Adrenal gland (tissue), 12 donors: ENCODE results near the gene TRIM46. TPM values are rescaled to one million over a fixed set of nuclear protein-coding genes. Genes with fewer than 3 reads are reported as not detected.

Experiments
- DNase-seq, 7 donors: peaks; one replicate each; pipeline ENCODE4 v3.0.0-alpha.2; 2019 to 2020
- H3K27ac ChIP-seq, 5 donors: fragments of 200-600 bp; sonication (generic) in 4 of 5; 1 replicate in 3 of 5; 2 replicates in 2 of 5; pipeline versions ENCODE4 v1.5.1 to v1.8.0; 2016 to 2020; ENCODE audit warnings: mild to moderate bottlenecking in 1 of 5
- H3K27me3 ChIP-seq: fragments of 200-600 bp; 2 replicates; pipeline ENCODE4 v1.8.0; 2021
- H3K36me3 ChIP-seq, 2 donors: fragments of 200-600 bp; replicated peaks in 1 of 2; 1 replicate in 1 of 2; 2 replicates in 1 of 2; pipeline versions ENCODE4 v1.5.1 to v1.8.0; 2018 to 2022
- H3K4me1 ChIP-seq, 2 donors: fragments of 200-600 bp; replicated peaks in 1 of 2; 1 replicate in 1 of 2; 2 replicates in 1 of 2; pipeline versions ENCODE4 v1.5.1 to v1.8.0; 2018 to 2021
- H3K4me3 ChIP-seq, 4 donors: fragments of 200-600 bp; sonication (generic) in 3 of 4; one replicate each; pipeline ENCODE4 v1.5.1; 2016 to 2018
- H3K9me3 ChIP-seq, 3 donors: fragments of 200-600 bp; sonication (generic) in 1 of 3; replicated peaks in 1 of 3; 1 replicate in 2 of 3; 2 replicates in 1 of 3; pipeline versions ENCODE4 v1.5.1 to v1.8.0; 2016 to 2021
- POLR2A ChIP-seq, 2 donors: fragments of 450-650 bp; IDR thresholded peaks; one replicate each; pipeline ENCODE4 v1.6.1; 2017; ENCODE audit warnings: antibody characterized with exemption in 2 of 2, mild to moderate bottlenecking in 2 of 2, moderate library complexity in 1 of 2
- WGBS, 4 donors: extraction: QIAGEN DNeasy Blood & Tissue Kit in 2 of 4; methylation state at CpG; one replicate each; pipeline versions ENCODE4 v1.1.5 to v1.1.7; 2013 to 2017; 5-methylcytosine and 5-hydroxymethylcytosine counted together
- intact Hi-C, 2 donors: fragments of 100-400 bp; cut with DNase I; formaldehyde crosslinking; loops; one replicate each; pipeline versions ENCODE4 v1.14.1 to v1.15.0; 2022 to 2023
- polyA plus RNA-seq, 3 donors: library from polyadenylated mRNA; stranded (reverse); fragments of 200-250 nt in 2 of 3; fragments of 350-450 nt in 1 of 3; fragmentation: Illumina TruSeq in 1 of 3; extraction: RNeasy Lipid Tissue Mini Kit (QIAGEN cat#74804) in 1 of 3; gene quantifications; one replicate each; pipeline ENCODE4 v1.2.3, GENCODE V29; 2013 to 2014
- total RNA-seq, 9 donors: library from RNA; depleted of rRNA in 4 of 9; stranded (reverse); fragments of >200 nt in 4 of 9; fragments of 120-200 nt in 1 of 9; fragmentation: NEBNext Ultra II Directional in 1 of 9; extraction: Animal tissue kit (Norgen Biotek cat#: 25700) in 1 of 9; gene quantifications; one replicate each; pipeline versions ENCODE4 v1.1.0 to v1.2.4, GENCODE V29; 2013 to 2023
- TF ChIP-seq, protein P1 (sequence below), 6 experiments: fragments of 450-650 bp in 4 of 6; fragments of 200-600 bp in 2 of 6; sonication (generic) in 1 of 6; IDR thresholded peaks; 1 replicate in 5 of 6; 2 replicates in 1 of 6; pipeline versions ENCODE4 v1.5.1 to v1.8.0; 2016 to 2021; ENCODE audit warnings: antibody characterized with exemption in 6 of 6, mild to moderate bottlenecking in 2 of 6, moderate library complexity in 1 of 6
- donor health status: healthy with polysubstance abuse.
- donor health status: Bipolar disorder and iron deficiency.
- donor health status: DM: yes; HTN: yes; CAD: no.
- donor health status: DM: no; HTN: no; CAD: no.
- donor health status: DM: no; HTN: no; CAD: no.
- donor health status: DM: yes; HTN: yes; CAD: no.

Gene TRIM46
- total and polyA plus RNA-seq, 12 donors = 0.19 to 5.6 (median 0.59) TPM; not detected in 2

DNA sequence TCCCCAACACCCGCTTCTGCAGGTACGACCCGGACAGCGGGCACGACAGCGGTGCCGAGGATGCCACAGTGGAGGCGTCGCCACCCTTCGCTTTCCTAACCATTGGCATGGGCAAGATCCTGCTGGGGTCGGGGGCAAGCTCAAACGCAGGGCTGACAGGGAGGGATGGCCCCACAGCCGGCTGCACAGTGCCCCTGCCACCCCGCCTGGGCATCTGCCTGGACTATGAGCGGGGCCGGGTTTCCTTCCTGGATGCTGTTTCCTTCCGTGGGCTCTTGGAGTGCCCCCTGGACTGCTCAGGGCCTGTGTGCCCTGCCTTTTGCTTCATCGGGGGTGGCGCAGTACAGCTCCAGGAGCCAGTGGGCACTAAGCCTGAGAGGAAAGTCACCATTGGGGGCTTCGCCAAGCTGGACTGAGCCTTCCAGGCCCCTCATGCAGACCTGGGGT, 10.1 kb downstream of the TRIM46 start:
- no peak overlapping the region for H3K27ac ChIP-seq
- H3K4me1 ChIP-seq = no peaks in the 10 kb centered on the region
- no peaks in the 10 kb centered on the region for H3K9me3 ChIP-seq
- 83 to 90% (median 86%) methylated on average over 10 to 20 of the region's 20 CpGs for WGBS, 4 donors
- intact Hi-C loops = no loop called here
- no peaks in the 10 kb centered on the region for H3K27me3 ChIP-seq
- peak in 1 of 7 donors; percentile 13 for DNase-seq
- no peaks in the 10 kb centered on the region for H3K36me3 ChIP-seq
- no peak for TF ChIP-seq POLR2A (IDR thresholded peaks at IDR 0.05)
- TF ChIP-seq, protein P1, sequence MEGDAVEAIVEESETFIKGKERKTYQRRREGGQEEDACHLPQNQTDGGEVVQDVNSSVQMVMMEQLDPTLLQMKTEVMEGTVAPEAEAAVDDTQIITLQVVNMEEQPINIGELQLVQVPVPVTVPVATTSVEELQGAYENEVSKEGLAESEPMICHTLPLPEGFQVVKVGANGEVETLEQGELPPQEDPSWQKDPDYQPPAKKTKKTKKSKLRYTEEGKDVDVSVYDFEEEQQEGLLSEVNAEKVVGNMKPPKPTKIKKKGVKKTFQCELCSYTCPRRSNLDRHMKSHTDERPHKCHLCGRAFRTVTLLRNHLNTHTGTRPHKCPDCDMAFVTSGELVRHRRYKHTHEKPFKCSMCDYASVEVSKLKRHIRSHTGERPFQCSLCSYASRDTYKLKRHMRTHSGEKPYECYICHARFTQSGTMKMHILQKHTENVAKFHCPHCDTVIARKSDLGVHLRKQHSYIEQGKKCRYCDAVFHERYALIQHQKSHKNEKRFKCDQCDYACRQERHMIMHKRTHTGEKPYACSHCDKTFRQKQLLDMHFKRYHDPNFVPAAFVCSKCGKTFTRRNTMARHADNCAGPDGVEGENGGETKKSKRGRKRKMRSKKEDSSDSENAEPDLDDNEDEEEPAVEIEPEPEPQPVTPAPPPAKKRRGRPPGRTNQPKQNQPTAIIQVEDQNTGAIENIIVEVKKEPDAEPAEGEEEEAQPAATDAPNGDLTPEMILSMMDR (IDR thresholded peaks at IDR 0.05) = no peak
- H3K4me3 ChIP-seq = no peak overlapping the region

DNA sequence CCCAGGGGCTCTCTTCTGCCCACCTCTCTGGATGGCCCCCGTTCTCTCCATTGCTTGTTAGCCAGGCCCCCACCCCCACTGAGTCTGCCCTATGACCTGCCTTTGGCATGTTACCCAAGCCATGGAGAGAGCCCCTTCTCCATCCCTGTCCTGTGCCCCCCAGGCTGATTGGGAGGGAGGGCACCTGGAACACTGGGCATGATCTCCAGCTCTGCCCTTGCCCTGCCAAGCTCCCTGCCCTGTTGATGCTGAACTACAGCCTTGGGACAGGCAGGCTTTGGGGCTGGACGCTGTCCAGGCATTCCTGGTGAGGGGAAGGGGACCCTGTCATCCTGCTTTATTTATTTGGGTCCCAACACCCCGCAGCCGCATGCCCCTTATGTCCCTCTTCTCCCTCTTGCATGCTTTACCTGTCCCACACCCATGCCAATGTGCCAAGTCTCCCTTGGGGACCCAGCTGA, 10.7 kb downstream of the TRIM46 start:
- DNase-seq = peak in 1 of 7 donors; percentile 13
- Histone ChIP-seq H3K27ac (no peak overlapping the region), H3K4me1 (no peaks in the 10 kb centered on the region), H3K27me3 (no peaks in the 10 kb centered on the region), H3K36me3 (no peaks in the 10 kb centered on the region), H3K4me3 (no peak overlapping the region), H3K9me3 (no peaks in the 10 kb centered on the region)
- intact Hi-C loops = no loop called here
- 75 to 92% (median 90%) methylated on average over 2 to 4 of the region's 4 CpGs for WGBS, 4 donors
- TF ChIP-seq, protein P1 (IDR thresholded peaks at IDR 0.05) = no peak
- TF ChIP-seq POLR2A (IDR thresholded peaks at IDR 0.05) = no peak

DNA sequence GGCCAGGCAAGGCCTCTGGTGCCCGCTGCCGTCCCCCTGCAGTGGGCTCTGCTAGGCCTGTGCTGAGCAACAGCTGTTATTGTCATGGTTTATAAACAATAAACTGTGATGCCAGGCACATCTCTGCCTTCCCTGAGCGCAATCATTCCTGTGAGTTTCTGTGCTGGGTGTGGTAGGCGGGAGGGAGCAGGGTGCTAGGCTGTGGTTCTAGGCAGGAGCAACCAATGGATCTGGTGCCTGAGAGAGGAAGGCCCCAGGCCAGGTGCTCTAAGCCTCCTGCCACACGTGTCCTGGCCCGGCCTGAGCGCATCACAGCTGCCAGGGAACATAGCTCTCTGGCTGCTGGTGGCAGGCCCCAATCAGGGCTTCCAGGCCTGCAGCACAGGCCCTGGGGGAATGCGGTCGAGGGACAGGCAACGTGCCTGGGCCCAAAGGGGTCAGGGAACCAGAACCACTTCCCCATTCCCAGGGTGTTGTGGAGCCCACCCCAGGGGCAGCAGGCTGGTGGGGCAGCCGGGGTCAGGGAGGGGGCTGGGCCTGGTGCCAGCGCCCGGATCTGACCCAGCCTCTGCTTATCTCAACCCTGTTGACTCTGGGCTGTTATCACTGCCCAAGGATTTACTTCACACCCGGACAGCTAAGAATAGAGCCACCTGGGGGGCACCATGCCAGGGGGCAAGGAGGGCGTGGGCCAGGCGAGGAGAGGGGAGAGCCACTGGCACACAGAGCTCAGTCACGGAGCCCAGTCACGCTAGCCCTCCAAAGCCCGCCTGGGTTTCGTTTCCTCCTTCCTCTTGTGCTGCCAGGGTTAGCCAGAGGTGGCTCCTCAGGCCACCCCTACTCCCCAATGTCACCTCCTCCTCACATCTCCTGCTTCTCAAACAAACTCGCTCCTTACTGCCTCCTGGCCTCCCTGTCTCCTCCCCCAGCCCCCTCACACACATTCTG, 11.5 kb downstream of the TRIM46 start:
- Histone ChIP-seq H3K27me3 (no peaks in the 10 kb centered on the region), H3K36me3 (no peaks in the 10 kb centered on the region), H3K4me1 (no peaks in the 10 kb centered on the region), H3K9me3 (no peaks in the 10 kb centered on the region), H3K4me3 (no peak overlapping the region), H3K27ac (peak overlapping the region in 2 of 5 donors; percentile 12 to 29)
- peak in 4 of 7 donors; percentile 19 to 47 (median 40) for DNase-seq
- TF ChIP-seq POLR2A (IDR thresholded peaks at IDR 0.05) = no peak
- WGBS, 4 donors = 46 to 57% (median 54%) methylated on average over 11 to 21 of the region's 21 CpGs
- intact Hi-C loops = no loop called here

DNA sequence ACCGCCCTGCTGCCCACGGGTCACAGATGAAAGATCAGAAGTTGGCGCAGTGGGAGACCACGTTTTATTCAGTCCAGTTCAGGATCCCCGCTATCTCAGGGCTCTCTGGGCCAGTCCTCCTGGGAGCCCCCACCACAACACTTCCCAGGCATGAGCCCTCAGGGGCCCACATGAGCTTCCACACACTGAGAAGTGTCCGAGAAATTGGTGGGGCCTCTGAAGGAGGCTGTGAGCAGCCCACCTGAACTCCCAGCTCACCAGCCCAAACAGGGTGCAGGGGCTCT, 12.1 kb downstream of the TRIM46 start:
- H3K36me3 ChIP-seq = no peaks in the 10 kb centered on the region
- no peak for TF ChIP-seq POLR2A (IDR thresholded peaks at IDR 0.05)
- TF ChIP-seq, protein P1 (IDR thresholded peaks at IDR 0.05) = no peak
- DNase-seq = no peak
- peak overlapping the region in 1 of 5 donors; percentile 12 for H3K27ac ChIP-seq
- H3K4me1 ChIP-seq = no peaks in the 10 kb centered on the region
- no peak overlapping the region for H3K4me3 ChIP-seq
- intact Hi-C loops = no loop called here
- no peaks in the 10 kb centered on the region for H3K9me3 ChIP-seq
- H3K27me3 ChIP-seq = no peaks in the 10 kb centered on the region
- WGBS, 4 donors = 63 to 74% (median 71%) methylated on average over 6 of the region's 6 CpGs
